UCSD-AML1 (cell line): ENCODE results near the gene DAPK3.

ENCODE experiments used
- DNase-seq: peaks from one replicate; lab custom pipeline; 2025; ENCODE audit not compliant: unreplicated experiment; lab: John Stamatoyannopoulos, UW

Gene DAPK3

GRCh38 chr19:3919793-3920192 lies 51.1 kb downstream of the DAPK3 start:
- no peak for DNase-seq

GRCh38 chr19:3916033-3916432 lies 54.9 kb downstream of the DAPK3 start:
- DNase-seq, result no peak

GRCh38 chr19:3914199-3914598 lies 56.7 kb downstream of the DAPK3 start:
- no peak for DNase-seq

- DNase-seq, result no peak
Observed at GRCh38 chr19:3910105-3910504, 60.8 kb downstream of the DAPK3 start.
